GDM1 (cell line): ENCODE data around the gene SPCS2.

ENCODE experiments used
- DNase-seq: peaks from one replicate; lab custom pipeline; 2025; lab: John Stamatoyannopoulos, UW

Gene SPCS2

DNA sequence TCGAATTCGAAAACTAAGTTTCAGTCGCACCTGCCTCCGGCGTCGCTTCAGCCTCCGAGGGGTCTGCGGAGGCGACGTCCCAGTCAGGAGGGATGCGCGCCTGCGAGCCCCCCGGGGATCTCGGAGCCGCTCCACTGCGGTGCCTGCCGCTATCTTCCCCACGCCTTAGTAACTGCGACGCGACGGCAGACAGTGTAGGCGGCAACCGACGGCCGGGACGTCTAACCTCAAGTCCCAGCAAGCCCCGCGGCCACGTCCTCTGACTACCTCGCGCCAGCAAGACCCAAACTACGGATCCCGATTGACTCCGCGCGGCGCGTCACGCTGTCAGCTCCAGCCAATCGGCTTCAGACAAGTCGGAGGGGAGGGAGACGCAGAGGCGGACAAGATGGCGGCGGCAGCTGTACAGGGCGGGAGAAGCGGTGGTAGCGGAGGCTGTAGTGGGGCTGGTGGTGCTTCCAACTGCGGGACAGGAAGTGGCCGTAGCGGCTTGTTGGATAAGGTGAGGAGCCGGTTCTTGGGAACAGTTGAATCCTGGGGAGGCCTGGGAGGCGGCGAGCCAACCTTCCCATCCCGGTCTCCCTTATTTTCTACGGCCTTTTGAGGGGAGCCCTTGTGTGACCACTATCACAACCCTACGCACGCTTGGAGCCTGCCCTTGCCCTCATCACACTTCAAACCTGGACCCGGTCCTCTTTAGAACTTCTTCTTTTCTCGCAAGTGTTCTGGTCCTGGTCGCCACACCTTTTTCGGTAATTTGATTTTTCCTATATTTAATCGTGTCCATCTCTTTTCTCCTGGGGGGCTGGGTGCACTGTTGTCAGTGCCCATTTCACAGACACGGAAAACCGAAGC is at the start of gene SPCS2, which contains the start of gene XRRA1:
SPCS2 (plus strand) TSS at position 369 of the 855 bp plus-strand sequence; CDS start at position 389, 20 bp downstream.
XRRA1 (minus strand) TSS at position 194 of the 855 bp plus-strand sequence. CDS start 8,213 bp downstream, outside the sequence.
- DNase-seq = peak; percentile 97

DNA sequence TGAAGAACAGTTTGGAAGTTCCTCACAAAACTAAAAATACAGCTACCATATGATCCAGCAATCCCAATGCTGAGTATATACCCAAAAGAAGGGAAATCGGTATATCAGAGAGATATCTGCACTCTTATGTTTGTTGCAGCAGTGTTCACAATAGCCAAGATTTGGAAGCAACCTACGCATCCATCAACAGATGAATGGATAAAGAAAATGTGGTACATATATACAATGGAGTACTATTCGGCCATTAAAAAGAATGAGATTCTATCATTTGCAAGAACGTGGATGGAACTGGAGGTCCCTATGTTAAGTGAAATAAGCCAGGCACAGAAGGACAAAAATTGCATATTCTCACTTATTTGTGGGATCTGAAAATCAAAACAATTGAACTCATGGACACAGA is 46.7 kb upstream of the SPCS2 start:
- DNase-seq = no peak

DNA sequence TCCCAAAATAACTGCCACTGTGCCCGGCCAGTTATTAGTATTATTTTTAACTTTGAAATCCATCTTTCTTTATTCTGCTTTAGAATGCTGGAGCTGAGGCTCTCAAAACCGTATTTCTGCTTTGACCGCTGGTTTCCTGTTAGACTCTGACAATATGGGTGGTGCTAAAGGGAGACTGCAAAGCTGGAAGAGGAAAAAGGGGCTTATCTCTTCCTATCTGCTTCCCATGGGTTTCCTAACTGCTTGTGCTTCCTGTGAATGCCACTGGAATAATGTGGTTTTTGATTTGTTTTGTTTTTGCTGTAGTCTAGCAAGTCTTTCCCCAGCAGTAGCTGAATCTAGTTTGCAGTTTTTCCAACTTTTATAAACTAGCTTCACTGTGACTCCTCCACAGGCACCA is 43.7 kb upstream of the SPCS2 start:
- no peak for DNase-seq

DNA sequence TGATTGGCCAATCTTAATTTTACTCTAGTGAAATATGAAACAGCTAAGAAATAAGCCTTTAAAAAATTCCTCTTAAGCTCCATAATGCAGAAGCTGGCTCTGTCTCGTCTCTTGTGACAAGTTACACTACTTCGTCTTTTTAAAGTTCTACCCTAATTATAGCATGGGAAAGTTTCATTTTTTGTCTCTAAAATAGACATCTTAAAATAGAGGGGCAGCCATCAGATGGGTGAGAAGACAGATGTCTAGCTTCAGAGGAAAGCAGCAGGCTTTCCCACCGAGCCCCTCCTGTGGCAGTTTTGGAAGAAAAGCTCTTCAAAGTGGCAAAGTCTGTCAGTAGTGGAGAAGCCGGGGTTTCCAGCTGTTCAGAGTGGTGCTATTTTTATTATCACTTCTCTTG is 39.7 kb upstream of the SPCS2 start:
- no peak for DNase-seq

DNA sequence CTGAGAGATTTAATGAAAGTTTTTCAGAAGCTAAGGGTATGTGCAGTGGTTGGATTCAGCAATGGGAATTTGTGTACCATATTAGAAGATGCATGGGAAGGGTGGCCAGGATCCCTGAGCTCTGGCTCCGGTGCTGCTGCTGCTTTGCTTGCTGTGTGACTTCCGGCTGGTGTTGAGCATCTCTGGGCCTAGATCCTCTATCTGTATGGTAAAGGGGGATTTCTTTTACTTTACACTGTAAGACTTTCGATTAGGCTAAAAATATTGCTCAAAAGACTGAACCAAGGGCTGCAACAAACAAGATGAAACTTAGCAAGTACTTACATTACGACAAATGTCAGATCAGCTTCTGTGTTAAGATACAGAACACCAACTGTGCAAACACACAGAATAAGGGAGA is 39.3 kb upstream of the SPCS2 start:
- DNase-seq = no peak

DNA sequence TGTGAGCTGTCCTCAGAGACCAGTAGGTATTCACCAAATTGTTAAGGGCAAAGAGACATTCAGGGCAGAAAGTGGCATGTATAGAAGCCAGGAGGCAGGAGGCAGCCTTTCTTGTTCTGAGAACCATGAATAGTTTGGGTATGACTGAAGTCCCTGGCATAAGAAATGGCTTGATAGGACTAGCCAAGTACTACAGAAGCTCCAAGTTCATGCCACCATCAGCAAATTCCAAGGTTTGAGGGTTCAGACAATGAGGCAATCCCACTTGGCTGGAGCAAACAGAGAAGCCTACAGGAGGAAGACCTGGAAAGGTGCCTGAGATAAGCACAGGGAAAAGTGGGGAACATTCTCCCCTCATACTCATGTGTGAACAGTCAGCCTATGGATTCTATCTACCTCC is 25.9 kb upstream of the SPCS2 start:
- DNase-seq = no peak

DNA sequence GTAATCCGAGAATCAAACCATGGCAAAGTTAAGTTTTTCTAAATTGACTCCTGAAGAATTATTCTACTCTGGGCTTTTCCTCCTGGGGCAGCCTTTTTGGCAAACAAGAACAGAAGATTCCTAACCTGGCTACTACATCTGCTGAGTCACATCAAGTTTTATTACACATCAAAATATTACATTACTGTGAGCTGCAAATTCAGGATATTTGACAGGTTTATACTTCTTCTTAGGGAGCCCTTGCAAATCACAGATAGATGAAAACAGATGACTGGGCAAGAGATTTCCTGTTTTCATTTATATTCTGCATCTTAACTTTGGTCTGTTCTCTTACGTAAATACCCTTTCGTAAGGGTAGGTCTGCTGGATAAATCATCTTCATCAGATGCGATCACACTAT is 23.8 kb upstream of the SPCS2 start:
- no peak for DNase-seq

DNA sequence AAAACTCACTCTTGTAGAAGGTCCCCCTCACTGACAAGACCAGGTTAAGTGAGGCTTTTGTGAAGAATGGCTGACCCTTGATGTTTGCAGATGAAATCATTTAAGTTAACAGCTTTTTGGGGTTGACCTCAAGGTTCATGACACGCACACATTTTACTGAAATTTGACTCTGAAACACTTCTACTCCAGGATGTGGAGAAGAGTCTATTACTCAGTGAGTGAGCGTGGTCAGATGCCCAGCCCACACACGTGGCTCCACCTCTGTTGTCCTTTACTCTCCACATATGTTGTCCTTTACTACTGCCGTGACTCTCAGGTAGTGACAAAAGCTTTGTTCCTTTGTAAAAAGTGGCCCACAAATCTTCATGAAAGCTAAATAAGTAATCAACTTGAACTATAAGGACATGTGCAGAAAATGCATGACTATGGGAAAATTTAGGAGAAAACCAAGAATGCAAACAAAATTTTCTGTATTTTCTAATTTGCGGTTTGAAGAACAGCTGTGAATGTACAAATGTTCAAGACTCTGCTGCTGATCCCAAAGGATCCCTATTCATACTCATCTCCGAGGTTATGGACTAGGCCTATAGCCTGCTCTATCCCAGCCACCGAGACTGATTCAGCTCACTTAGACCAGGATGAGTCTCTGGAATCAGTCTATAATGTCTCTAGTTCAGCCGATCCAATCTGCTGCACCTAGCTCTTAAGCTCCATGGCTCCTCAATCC is 22.6 kb upstream of the SPCS2 start:
- no peak for DNase-seq

DNA sequence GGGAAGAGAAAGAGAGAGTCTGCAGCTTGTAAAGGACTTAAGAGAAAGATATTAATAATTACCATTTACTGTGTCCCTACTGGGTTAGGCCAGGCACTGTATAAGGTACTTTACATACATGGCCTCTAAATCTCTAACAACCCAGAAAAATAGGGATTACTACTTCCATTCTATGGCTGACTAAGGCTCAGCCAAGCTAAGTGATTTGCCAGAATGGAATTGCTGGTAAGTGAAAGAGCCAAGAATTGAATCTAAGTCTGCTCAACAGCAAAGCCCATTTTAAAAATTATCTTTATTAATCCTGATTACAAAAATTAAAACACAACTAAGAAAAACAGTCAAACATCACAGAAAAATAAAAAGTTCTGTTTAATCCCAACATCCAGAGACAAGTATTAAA is 21.6 kb upstream of the SPCS2 start:
- no peak for DNase-seq

DNA sequence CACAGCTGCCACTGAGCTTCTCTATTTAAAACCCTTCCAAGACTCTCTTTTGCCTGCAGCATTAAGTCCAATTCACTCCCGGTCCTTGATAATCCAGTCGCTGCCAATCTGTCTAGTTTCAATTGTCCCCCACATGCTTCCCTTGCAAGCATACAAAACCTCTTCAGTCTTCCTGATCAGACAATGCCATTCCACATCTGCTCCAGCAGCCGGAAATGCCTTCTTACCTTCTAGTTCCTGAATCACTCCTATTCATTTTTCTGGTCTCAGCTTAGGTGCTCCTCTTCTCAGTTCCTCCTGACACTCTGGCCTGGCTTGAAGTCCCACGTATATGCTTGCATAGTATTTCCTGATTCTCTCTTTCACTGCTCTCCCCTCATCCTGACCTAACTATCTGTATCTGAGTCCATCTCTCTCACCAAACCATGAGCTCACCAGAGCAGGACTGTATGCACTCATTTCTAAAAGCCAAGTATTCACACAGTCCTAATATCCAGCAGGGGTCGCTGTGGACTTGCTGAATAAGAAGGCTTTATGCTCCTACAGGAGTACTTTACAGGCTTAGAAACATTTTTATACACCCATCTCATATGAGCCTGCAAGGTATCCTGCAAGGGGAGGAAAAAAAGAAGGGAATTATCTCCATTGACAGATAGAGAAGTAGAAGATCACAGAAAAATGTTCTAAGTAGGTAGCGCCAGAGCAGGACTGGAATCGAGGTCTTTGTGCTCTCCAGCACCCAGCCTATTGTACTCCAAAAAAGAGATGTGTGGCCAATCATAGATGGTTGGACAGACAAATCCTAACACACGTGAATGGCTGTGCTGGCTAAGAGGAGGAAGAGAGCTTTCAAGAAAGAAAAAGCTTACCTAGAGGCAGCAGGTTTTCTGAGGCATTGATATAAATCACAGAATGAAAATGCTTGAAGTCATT is 19.4 kb upstream of the SPCS2 start:
- DNase-seq = peak; percentile 57

DNA sequence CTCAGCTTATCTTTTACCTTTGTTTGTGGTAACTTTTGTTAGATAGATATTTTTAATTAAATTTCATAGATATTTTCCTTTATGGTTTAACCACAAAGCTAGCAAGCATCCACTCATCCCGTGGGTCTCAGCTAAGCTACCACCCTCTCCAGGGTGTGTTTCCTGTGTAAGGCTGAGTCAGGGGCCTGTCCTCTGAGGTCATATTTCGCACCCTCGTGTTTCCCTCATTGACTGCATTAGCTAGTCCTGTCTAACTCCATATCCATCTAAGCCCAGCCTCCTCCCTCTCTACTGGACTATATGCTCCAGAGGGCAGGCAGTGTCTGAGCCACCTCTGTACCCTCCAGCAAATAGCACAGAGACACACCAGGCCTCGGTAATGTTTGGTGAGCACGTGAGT is 16.9 kb upstream of the SPCS2 start:
- no peak for DNase-seq

DNA sequence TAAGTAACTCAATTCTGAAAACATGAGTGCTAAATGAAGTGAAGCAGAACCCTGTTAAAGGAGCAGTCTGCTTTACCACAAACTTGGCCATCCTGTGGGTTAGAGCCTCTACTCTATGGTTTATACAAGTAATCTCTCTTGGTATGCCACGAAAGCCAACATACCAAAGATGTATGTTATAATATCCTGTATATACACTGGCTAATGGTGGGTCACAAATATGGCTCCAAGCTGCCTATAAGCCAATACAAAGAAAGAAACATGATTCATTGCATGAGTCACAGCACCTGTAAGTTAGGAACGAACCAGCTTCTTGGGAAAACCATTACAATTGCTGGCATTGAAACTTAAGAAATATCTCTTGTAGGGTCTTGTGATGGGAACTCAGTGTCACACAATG is 16.3 kb upstream of the SPCS2 start:
- DNase-seq = no peak

DNA sequence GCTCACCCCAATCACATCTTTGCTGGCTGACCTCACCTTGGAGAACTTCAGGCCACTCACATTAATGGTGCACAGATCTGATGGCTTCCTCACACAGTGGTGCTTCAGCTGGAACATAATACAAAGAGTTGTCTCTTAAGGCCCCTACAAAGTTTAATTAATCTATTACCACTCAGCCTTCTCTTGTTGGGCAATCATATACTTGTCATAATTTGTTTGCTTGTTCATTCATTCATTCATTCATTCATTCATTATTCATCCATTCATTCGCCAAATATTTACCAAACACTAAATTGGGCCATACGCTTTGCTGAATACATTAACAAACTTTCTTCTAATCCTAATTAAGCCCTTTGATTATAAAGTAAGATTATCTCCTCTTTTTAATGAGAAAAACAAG is 15.3 kb upstream of the SPCS2 start:
- DNase-seq = no peak

DNA sequence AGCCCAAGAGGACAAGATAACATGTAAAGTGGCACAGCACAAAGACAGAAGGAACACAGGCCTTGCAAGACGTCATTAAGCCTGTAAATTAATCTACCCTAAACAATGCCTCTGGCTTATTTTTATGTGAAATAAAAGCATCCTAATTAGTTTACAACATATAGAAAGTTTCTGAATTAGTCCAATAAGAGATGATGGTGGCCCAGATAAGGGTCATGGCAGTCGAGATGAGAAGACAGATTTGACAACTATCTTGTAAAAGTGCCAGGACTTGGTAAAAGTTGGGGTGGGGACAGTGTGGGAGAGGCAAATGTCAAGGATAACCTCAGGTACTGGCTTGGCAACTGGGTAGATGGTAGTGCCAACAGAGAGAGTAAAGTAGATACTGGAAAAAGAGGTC is 13.8 kb upstream of the SPCS2 start:
- no peak for DNase-seq

DNA sequence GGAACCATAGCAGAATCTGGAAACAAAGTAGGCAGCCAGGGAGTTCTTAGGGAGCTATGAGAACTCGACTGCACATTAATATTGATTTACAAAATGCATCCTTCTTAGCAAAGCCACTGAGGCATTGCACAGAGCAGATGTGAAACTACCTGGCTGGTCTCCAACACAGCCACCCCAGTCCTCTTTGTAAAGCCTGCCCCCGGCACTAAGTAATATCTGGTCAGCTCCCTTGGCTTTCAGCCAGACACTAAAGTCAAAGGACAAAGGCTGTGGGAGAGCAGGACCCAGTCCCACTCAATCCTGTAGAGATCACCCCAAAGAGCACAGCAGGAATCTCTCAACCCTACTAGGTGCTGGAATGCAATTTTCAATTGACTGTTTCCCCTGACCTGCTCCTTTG is 13.0 kb upstream of the SPCS2 start:
- no peak for DNase-seq

DNA sequence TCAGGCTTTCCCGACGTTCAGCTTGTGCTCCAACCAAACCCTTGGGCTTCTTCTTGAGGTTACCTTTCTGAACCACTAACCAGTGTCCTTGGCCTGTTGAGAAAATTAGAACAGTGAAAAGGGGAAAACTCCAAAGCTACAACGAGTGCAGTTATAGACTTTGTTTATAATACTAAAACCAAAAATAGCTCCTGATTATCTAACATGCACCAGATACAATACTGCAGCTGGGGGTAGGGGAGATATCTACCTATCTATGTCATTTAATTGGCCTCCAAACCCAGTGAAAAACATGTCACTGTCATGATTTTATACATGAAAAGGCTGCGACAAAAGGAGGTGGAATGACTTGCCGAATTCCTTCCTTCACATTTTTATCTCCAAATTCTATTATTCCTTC is 12.1 kb upstream of the SPCS2 start:
- no peak for DNase-seq

DNA sequence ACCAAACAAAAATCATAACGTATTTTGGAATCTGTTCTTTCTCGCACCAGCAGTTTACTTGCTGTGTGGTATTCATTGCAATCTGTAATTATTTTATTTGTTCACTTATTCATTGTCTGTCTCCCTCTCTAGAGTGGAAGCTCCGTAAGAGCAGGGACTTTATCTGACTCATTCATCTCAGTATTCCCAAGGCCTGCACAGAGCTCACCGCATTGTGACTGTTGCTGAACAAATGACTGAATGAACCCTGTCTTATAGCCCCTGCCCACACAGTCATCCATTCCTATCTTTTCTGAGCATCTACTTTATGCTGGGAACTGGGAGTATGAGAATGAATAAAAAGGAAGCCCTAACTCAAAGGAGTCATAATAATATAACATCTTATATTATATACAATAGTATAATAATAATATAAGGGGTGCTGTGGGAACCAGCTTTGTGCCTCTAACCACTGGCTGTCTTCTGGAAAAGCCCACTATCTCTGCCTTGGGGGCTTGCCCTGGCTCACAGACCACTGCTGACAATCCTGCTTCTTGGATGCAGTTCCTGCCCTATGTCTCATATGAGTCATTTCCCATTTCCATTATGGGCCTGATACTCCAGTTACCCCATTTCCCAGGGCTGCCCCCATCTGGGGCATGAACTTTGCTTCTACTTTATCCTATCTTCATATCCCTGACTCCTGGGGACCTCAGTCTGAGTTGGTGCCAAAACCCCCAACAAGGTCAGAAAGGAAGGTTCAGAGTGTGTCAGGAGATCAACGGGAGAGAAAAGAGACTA is 11.2 kb upstream of the SPCS2 start:
- DNase-seq = no peak

DNA sequence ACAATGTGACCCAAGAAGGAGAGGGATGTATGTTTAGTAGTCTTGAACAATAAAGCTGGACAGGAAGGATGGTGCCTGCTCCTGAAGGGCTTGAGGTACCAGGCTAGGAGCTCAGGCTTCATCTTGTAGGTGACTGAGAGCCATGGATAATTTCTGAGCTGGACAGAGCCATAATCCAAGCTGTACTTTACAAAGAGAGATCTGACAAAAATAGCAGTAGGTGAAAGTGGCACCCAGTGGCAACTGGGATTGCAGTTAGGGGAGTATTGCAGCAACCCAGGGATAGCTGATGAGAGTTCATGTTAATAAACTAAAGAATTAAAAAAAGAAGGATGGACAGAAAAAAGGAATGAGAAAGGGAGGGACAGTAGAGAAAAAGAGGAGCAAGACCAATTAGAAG is 7.6 kb upstream of the SPCS2 start:
- DNase-seq = no peak

DNA sequence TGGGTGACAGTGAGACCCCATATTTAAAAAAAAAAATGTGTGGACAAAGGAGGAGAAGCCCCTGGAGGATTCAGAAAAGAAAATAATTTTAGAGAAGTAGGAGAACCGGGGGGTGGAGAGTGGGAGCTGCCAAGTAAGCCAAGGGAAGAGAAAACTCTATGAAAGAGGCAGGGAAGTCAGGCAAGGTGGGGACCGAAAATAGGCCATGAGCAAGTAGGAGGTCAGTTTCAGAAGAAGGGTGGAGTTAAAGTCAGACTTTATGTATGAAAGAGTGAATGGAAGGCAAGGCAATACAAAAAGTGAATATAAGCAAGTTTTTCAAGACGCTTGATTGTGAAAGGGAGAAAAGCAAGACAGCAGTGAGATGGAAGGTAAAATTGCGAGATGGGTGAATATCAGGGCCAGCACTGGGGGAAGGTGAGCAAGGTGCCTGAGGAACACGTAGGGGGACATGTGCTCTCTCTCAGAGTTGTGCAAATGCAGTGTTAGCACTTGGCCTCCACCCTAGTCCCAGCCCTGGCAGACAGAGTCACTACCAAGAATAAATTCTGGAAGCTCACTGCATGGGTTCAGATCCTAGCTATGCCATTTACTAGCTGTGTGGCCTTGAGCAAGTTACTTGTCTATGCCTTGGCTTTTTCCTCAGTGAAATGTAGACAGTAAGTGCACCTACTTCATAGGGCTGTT is 6.8 kb upstream of the SPCS2 start:
- no peak for DNase-seq

DNA sequence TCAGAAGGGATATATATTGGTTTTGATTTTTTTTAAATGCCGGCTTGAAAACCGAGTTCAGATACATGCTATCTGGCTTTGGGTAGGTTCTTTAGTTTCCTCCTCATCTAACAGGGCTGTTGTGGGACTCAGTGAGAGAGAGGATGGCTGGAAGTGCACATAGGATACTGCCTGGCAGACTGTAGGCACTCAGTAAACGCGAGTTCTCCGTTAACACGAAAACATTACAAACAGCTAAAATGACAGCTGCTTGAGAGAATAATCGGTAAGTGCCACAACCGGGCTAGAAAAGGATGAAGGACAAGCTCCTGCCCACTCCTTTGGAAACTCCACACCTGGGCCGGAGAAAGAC is 544 bp upstream of the SPCS2 start:
- DNase-seq = no peak

DNA sequence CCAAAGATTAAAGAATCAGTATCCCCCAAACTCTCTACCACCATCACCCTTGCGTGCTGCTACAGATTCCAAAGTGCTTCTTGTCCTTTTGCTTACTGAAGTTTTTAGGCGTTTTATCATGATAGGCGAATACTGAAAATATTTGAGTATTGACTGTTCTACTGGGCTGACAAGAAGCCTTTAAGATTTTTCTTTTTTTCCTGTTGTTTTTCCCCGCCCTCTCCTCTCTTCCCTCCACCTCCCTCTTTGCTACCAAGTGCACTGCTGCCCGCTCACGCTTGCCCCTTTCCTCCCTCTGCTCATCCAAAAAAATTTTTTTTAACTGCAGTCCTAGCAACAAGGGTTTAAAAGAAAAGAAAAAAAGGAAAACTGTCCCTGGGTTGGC is 679 bp downstream of the SPCS2 start:
- DNase-seq = no peak
